Neural cell (in vitro differentiated cells): ENCODE data around the gene SLC12A7. TPM values are rescaled to one million over a fixed set of nuclear protein-coding genes. Genes with fewer than 3 reads are reported as not detected.

Experiments used
- H2AFZ ChIP-seq: fragments of 200-600, 300-800 bp; sonication (generic), shearing (Covaris generic); 2 replicates; pipeline ENCODE4 v1.6.0; 2014; ENCODE audit warnings: low read depth, mild to moderate bottlenecking, antibody characterized with exemption, low read length, moderate library complexity
- H3F3A ChIP-seq: fragments of 200-600 bp; shearing (Covaris generic); 2 replicates; pipeline ENCODE4 v1.6.1; 2016; ENCODE audit warnings: mild to moderate bottlenecking, moderate library complexity, mixed read lengths, antibody characterized with exemption, low read length; ENCODE audit not compliant: insufficient read depth, poor library complexity, severe bottlenecking
- H3K27ac ChIP-seq: fragments of 200-600, 300-800 bp; sonication (generic), shearing (Covaris generic); 2 replicates; pipeline ENCODE4 v1.5.1; 2014; ENCODE audit warnings: mild to moderate bottlenecking, low read length, moderate library complexity
- H3K27me3 ChIP-seq: fragments of 300-800, 200-600 bp; sonication (generic), shearing (Covaris generic); 2 replicates; pipeline ENCODE4 v1.6.0; 2014; ENCODE audit warnings: mild to moderate bottlenecking, low read depth, low read length, moderate library complexity; ENCODE audit not compliant: insufficient read depth
- H3K36me3 ChIP-seq: fragments of 300-800, 200-600 bp; sonication (generic), shearing (Covaris generic); 2 replicates; pipeline ENCODE4 v1.5.1; 2014; ENCODE audit warnings: mild to moderate bottlenecking, antibody characterized with exemption, low read length, moderate library complexity; ENCODE audit not compliant: insufficient read depth
- H3K4me2 ChIP-seq: fragments of 300-800, 200-600 bp; sonication (generic), shearing (Covaris generic); 2 replicates; pipeline ENCODE4 v1.6.0; 2014; ENCODE audit warnings: mild to moderate bottlenecking, low read length
- H3K4me3 ChIP-seq: fragments of 300-800, 200-600 bp; sonication (generic), shearing (Covaris generic); 2 replicates; pipeline ENCODE4 v1.5.1; 2014; ENCODE audit warnings: mild to moderate bottlenecking, low read length, moderate library complexity
- H3K79me2 ChIP-seq: fragments of 200-600 bp; shearing (Covaris generic); replicated peaks from 2 replicates; pipeline ENCODE4 v1.6.0; 2014; ENCODE audit warnings: mild to moderate bottlenecking, low read length, moderate library complexity; ENCODE audit not compliant: insufficient read depth
- H3K9ac ChIP-seq: fragments of 300-800, 200-600 bp; sonication (generic), shearing (Covaris generic); 2 replicates; pipeline ENCODE4 v1.6.1; 2016; ENCODE audit warnings: mild to moderate bottlenecking, low read length, mixed read lengths
- H3K9me2 ChIP-seq: fragments of 200-600 bp; shearing (Covaris generic); 2 replicates; pipeline ENCODE4 v1.6.1; 2016; ENCODE audit warnings: mild to moderate bottlenecking, low read length, mixed read lengths; ENCODE audit not compliant: insufficient read depth
- H3K9me3 ChIP-seq: fragments of 200-600, 300-800 bp; sonication (generic), shearing (Covaris generic); 2 replicates; pipeline ENCODE4 v1.6.1; 2016; ENCODE audit warnings: mild to moderate bottlenecking, mixed run types, low read length, moderate library complexity, mixed read lengths
- H4K20me1 ChIP-seq: fragments of 200-600 bp; shearing (Covaris generic); 2 replicates; pipeline ENCODE4 v1.6.1; 2016; ENCODE audit warnings: mild to moderate bottlenecking, mixed run types; ENCODE audit not compliant: insufficient read depth
- EP300 ChIP-seq: fragments of 450-650 bp; conservative IDR thresholded peaks from 2 replicates; pipeline ENCODE4 v1.6.1; 2014; ENCODE audit warnings: antibody characterized with exemption, mild to moderate bottlenecking, moderate library complexity; ENCODE audit not compliant: poor library complexity, severe bottlenecking
- EZH2 ChIP-seq: fragments of 200-600, 300-800 bp; shearing (Covaris generic), sonication (generic); IDR thresholded peaks from 2 replicates; pipeline ENCODE4 v1.6.1; 2014; ENCODE audit warnings: antibody characterized with exemption, low read length, borderline replicate concordance, mild to moderate bottlenecking; ENCODE audit not compliant: insufficient read depth, poor library complexity, severe bottlenecking
- MXI1 ChIP-seq: fragments of 450-650 bp; conservative IDR thresholded peaks from 2 replicates; pipeline ENCODE4 v1.6.1; 2014; ENCODE audit warnings: antibody characterized with exemption, mild to moderate bottlenecking; ENCODE audit not compliant: poor library complexity, severe bottlenecking
- POLR2AphosphoS5 ChIP-seq: IDR thresholded peaks from 2 replicates; pipeline ENCODE4 v1.6.1; 2012
- RAD21 ChIP-seq: fragments of 450-650 bp; conservative IDR thresholded peaks from 2 replicates; pipeline ENCODE4 v1.6.1; 2014; ENCODE audit warnings: antibody characterized with exemption, mild to moderate bottlenecking, moderate library complexity
- SMC3 ChIP-seq: fragments of 450-650 bp; conservative IDR thresholded peaks from 2 replicates; pipeline ENCODE4 v1.6.1; 2014; ENCODE audit warnings: antibody characterized with exemption, mild to moderate bottlenecking, moderate library complexity; ENCODE audit not compliant: poor library complexity
- TAF1 ChIP-seq: IDR thresholded peaks from 2 replicates; pipeline ENCODE4 v1.6.1; 2012; ENCODE audit warnings: low read depth
- polyA plus RNA-seq: library from polyadenylated mRNA; depleted of rRNA; stranded (reverse); fragments of >200 nt; gene quantifications from 2 replicates; pipeline ENCODE4 v1.2.3, GENCODE V29; 2014
- TF ChIP-seq, protein P1 (sequence below): fragments of 450-650 bp; IDR thresholded peaks from 2 replicates; pipeline ENCODE4 v1.5.1; 2014; ENCODE audit warnings: antibody characterized with exemption, mild to moderate bottlenecking, moderate library complexity; ENCODE audit not compliant: poor library complexity, severe bottlenecking
- TF ChIP-seq, protein P2 (sequence below): IDR thresholded peaks from 2 replicates; pipeline ENCODE4 v1.6.1; 2012; ENCODE audit warnings: borderline replicate concordance

The SLC12A7 gene
- polyA plus RNA-seq, 1 donor from 2014 or later: 4.5 TPM

DNA sequence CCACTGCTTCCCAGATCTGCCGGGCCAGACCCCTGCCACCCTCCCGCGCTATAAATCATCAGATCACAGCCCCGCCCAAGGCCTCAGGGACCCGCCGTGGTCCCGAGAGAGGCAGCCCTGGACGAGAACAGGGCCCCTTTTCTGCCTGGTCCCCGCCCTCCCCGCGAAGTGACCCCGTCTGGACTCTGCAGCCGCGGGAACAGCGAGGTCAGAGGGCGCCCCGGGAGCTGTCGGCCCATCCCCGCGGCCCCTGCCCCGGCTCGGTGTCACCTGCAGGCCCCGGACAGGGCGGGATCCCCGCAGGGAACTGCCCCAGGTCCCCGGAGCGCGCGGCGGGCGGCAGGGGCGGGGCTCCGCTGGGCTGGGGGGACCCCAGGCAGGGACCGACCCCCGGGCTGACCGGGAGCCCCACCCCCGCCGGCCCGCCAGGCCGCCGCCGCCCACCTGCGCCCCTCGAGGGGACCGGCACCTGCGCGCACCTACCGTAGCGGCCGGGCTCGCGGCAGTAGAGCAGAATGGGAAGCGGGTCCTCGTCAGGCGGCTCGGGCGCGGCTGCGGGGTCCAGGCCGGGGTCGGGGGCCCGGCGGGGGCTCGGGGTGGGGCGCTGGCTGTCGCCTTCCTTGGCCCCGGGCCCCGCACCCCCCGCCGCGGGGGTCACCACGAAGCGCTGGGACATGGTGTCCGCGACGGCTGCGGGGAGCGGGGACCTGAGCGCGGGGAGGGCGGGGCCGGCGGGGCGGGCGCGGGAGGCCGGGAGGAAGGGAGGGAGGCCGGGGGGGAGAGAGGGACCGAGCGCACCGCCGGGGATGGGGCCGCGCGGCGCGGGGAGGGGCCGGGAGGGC, 43.5 kb upstream of the SLC12A7 start:
- TF ChIP-seq, protein P1, sequence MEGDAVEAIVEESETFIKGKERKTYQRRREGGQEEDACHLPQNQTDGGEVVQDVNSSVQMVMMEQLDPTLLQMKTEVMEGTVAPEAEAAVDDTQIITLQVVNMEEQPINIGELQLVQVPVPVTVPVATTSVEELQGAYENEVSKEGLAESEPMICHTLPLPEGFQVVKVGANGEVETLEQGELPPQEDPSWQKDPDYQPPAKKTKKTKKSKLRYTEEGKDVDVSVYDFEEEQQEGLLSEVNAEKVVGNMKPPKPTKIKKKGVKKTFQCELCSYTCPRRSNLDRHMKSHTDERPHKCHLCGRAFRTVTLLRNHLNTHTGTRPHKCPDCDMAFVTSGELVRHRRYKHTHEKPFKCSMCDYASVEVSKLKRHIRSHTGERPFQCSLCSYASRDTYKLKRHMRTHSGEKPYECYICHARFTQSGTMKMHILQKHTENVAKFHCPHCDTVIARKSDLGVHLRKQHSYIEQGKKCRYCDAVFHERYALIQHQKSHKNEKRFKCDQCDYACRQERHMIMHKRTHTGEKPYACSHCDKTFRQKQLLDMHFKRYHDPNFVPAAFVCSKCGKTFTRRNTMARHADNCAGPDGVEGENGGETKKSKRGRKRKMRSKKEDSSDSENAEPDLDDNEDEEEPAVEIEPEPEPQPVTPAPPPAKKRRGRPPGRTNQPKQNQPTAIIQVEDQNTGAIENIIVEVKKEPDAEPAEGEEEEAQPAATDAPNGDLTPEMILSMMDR: no peak
- TF ChIP-seq POLR2AphosphoS5 (no peak), RAD21 (no peak), TAF1 (no peak), EP300 (no peak), MXI1 (no peak), SMC3 (no peak), EZH2 (no peak)
- TF ChIP-seq, protein P2, sequence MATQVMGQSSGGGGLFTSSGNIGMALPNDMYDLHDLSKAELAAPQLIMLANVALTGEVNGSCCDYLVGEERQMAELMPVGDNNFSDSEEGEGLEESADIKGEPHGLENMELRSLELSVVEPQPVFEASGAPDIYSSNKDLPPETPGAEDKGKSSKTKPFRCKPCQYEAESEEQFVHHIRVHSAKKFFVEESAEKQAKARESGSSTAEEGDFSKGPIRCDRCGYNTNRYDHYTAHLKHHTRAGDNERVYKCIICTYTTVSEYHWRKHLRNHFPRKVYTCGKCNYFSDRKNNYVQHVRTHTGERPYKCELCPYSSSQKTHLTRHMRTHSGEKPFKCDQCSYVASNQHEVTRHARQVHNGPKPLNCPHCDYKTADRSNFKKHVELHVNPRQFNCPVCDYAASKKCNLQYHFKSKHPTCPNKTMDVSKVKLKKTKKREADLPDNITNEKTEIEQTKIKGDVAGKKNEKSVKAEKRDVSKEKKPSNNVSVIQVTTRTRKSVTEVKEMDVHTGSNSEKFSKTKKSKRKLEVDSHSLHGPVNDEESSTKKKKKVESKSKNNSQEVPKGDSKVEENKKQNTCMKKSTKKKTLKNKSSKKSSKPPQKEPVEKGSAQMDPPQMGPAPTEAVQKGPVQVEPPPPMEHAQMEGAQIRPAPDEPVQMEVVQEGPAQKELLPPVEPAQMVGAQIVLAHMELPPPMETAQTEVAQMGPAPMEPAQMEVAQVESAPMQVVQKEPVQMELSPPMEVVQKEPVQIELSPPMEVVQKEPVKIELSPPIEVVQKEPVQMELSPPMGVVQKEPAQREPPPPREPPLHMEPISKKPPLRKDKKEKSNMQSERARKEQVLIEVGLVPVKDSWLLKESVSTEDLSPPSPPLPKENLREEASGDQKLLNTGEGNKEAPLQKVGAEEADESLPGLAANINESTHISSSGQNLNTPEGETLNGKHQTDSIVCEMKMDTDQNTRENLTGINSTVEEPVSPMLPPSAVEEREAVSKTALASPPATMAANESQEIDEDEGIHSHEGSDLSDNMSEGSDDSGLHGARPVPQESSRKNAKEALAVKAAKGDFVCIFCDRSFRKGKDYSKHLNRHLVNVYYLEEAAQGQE: no peak
- Histone ChIP-seq H3K27ac (no peak overlapping the region), H3K9me3 (no peaks in the 10 kb centered on the region), H3K36me3 (no peaks in the 10 kb centered on the region), H3K9ac (no peak overlapping the region), H3K9me2 (no peaks in the 10 kb centered on the region), H4K20me1 (no peaks in the 10 kb centered on the region), H2AFZ (no peak overlapping the region), H3F3A (no peaks in the 10 kb centered on the region), H3K79me2 (no peaks in the 10 kb centered on the region), H3K4me2 (no peak overlapping the region), H3K27me3 (peaks cover 29% of the 10 kb centered on the region), H3K4me3 (no peak overlapping the region)

DNA sequence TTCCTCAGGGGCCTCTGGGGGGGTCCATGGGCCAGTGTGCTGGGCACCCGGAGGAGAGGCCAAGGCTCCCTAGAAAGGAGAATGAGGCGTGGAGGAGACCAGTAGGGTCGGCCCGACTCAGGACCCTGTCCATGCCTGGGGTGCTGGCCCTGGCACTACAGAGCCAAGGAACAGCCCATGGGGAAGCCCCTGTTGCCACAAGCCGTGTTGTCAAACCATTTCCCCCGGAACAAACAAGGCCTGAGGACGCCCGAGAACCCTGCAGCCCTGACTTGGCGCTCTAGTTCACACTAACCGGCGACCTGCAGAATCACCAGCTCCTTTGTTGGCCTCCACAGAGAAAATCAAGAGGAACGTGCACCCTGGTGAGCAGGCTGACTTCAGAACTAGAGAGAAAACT, 41.6 kb upstream of the SLC12A7 start:
- H3K9me3 ChIP-seq: no peaks in the 10 kb centered on the region
- peaks cover 29% of the 10 kb centered on the region for H3K27me3 ChIP-seq
- H3K9ac ChIP-seq: no peak overlapping the region
- H3F3A ChIP-seq: no peaks in the 10 kb centered on the region
- no peak overlapping the region for H3K4me2 ChIP-seq
- no peak overlapping the region for H2AFZ ChIP-seq
- TF ChIP-seq RAD21 (no peak), EZH2 (no peak), POLR2AphosphoS5 (no peak), MXI1 (no peak), TAF1 (no peak), EP300 (no peak), SMC3 (no peak)
- TF ChIP-seq, protein P1: no peak
- TF ChIP-seq, protein P2: no peak
- no peaks in the 10 kb centered on the region for H3K79me2 ChIP-seq
- H4K20me1 ChIP-seq: no peaks in the 10 kb centered on the region
- H3K27ac ChIP-seq: no peak overlapping the region
- H3K4me3 ChIP-seq: no peak overlapping the region
- H3K36me3 ChIP-seq: no peaks in the 10 kb centered on the region
- H3K9me2 ChIP-seq: no peaks in the 10 kb centered on the region
